Activated CD4-positive, alpha-beta T cell treated with anti-CD3 and anti-CD28 coated beads for 36 hours (primary cell): Measurements from ENCODE around the gene TMED3. TPM values are rescaled to one million over a fixed set of nuclear protein-coding genes. Genes with fewer than 3 reads are reported as not detected.

Experiments used
- ATAC-seq: fragments of 200-7000 bp; cut with Tn5 transposase; one replicate; pipeline ENCODE4 v1.10.0; 2021; ENCODE audit warnings: mild to moderate bottlenecking, moderate library complexity
- CTCF ChIA-PET: fragments of 350-600 bp; sonication (Branson Sonifier 250); formaldehyde crosslinking; loops from one replicate; lab custom pipeline; 2021; ENCODE audit warnings: antibody characterized with exemption; lab: Charles Lee
- POLR2A ChIA-PET: fragments of 350-600 bp; sonication (Branson Sonifier 250); formaldehyde crosslinking; loops from one replicate; lab custom pipeline; 2021; ENCODE audit warnings: antibody characterized with exemption, inconsistent platforms; lab: Charles Lee
- DNase-seq: peaks from one replicate; pipeline ENCODE4 v3.0.0-alpha.2; 2020
- H3K27ac Mint-ChIP-seq: one replicate; pipeline ENCODE4 v1.8.0; 2021; ENCODE audit warnings: mixed read lengths
- H3K27me3 Mint-ChIP-seq: one replicate; pipeline ENCODE4 v1.8.0; 2021; ENCODE audit warnings: mixed read lengths
- H3K36me3 Mint-ChIP-seq: one replicate; pipeline ENCODE4 v1.8.0; 2021; ENCODE audit warnings: low read depth, mixed read lengths
- H3K4me1 Mint-ChIP-seq: one replicate; pipeline ENCODE4 v1.8.0; 2021; ENCODE audit warnings: mixed read lengths
- H3K4me3 Mint-ChIP-seq: one replicate; pipeline ENCODE4 v1.8.0; 2021; ENCODE audit warnings: mild to moderate bottlenecking, moderate library complexity, mixed read lengths
- H3K9me3 Mint-ChIP-seq: one replicate; pipeline ENCODE4 v1.8.0; 2021; ENCODE audit warnings: low read depth, mixed read lengths
- intact Hi-C, 2 experiments: fragments of 100-400 bp; cut with DNase I in 1 of 2; cut with micrococcal nuclease in 1 of 2; formaldehyde crosslinking; loops; one replicate each; pipeline versions ENCODE4 v1.14.2 to v1.15.1; 2022 to 2024; cut with DNase I, micrococcal nuclease
- total RNA-seq, 2 experiments: library from RNA; stranded (reverse); gene quantifications; one replicate each; pipeline ENCODE4 v1.2.3, GENCODE V29; 2021

TMED3 gene
- 10 to 100 TPM; 33.5 to 37.2 TPM for total RNA-seq

DNA sequence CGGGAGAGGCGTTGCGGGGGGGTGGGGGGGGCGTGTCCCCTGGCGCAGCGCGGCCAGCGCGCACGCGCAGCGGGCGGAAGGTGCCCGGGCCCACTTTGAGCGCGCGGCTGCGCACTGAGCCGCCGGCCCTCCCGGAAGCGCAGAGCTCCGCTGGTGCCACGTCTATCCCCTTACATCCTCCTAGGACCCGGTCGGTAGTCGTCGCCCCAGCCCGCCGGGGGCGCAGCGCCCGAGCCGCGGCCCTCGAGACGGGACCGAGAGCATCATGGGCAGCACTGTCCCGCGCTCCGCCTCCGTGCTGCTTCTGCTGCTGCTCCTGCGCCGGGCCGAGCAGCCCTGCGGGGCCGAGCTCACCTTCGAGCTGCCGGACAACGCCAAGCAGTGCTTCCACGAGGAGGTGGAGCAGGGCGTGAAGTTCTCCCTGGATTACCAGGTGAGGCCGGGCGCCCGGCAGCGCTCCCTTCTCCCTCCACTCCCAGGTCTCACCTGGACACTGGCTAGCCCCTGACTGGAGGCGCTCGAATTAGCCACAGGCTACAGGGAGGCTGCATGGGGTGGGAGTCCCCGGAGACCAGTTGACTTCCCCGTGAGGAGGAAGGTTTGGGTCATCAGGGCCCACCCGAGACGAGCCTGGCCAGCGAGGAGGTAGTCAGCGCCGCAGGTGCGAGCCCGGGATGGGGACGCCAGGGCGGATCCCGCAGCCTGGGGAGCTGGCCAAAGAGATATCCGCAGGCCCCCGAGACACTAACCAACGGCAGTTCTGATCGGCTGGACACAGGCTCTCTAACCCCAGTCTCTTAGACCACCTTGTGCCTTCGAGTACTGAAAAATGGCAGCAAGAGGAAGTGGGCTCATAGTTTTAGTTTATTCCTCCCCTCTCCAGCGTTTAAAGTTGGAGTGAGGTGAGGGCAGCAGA is at the start of gene TMED3:
Gene TMED3 (plus strand): TSS at position 128 of the 916 bp plus-strand sequence. CDS start 138 bp downstream, at position 266.
- Mint-ChIP-seq H3K4me3 (peak within 1 kb of the TSS; percentile 81), H3K36me3 (peaks cover 40% of the 10 kb centered on the region), H3K27ac (peak within 1 kb of the TSS; percentile 77), H3K4me1 (peaks cover 28% of the 10 kb centered on the region), H3K9me3 (no peaks in the 10 kb centered on the region), H3K27me3 (peaks cover 23% of the 10 kb centered on the region)
- CTCF ChIA-PET, result interaction anchor here (1.0 kb wide), 2 partner anchors 14 to 122 kb away, joined by 3 read pairs; no protein-coding TSS in a partner anchor
- peak; percentile 98 for ATAC-seq
- POLR2A ChIA-PET, result no interaction called here
- intact Hi-C loops, result loop anchor here in 1 of 2 experiments (1.0 to 5.0 kb wide), 5 partner anchors 612 to 874 kb away; partner anchors contain the start of genes FAH, IREB2 and ZFAND6
- DNase-seq, result peak; percentile 90

DNA sequence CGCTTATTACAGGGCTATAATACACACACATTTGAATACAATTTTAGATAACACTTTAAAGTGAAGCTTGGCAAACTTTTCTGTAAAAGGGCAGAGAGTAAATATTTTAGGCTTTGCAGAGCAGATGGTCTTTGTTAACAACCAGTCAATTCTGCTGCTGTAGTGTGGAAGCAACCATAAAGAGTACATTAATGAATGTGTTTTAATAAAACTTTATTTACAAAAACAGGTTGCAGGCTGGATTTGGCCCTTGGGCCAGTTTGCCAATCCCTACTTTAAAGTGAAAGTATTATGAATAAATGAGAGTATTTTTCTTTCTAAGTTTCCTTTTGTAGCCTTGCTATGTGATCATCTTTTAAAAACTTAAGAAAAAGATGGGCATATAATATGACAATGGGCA is 49.1 kb upstream of the TMED3 start:
- intact Hi-C loops, result no loop called here
- Mint-ChIP-seq H3K27ac (no peak overlapping the region), H3K4me3 (no peak overlapping the region), H3K4me1 (no peaks in the 10 kb centered on the region), H3K9me3 (no peaks in the 10 kb centered on the region), H3K27me3 (peaks cover 25% of the 10 kb centered on the region), H3K36me3 (no peaks in the 10 kb centered on the region)
- no peak for DNase-seq
- CTCF ChIA-PET, result no interaction called here
- ATAC-seq, result no peak
- POLR2A ChIA-PET, result no interaction called here

DNA sequence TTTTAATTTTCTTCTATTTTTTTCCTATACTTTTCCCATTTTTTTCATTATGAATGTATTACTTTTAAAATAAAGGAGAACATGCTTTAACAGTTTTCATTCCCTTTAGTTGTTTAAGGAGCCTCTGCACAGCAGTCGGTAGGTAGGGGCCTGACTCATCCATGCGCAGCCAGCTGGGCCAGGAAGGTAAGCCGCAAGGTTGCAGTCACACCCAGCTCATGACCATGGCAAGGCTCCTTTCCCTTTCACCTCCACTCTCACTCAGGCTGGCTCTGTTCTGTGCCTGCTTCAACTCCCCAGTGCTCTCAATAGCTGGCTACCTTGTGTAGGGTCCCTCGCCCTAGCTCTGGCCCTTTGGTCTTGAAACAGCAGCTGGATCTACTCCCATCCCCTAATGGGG is 45.7 kb upstream of the TMED3 start:
- Mint-ChIP-seq H3K4me3 (no peak overlapping the region), H3K36me3 (no peaks in the 10 kb centered on the region), H3K27ac (no peak overlapping the region), H3K27me3 (peaks cover 25% of the 10 kb centered on the region), H3K4me1 (no peaks in the 10 kb centered on the region), H3K9me3 (no peaks in the 10 kb centered on the region)
- POLR2A ChIA-PET, result no interaction called here
- no peak for ATAC-seq
- no peak for DNase-seq
- intact Hi-C loops, result no loop called here
- CTCF ChIA-PET, result no interaction called here

DNA sequence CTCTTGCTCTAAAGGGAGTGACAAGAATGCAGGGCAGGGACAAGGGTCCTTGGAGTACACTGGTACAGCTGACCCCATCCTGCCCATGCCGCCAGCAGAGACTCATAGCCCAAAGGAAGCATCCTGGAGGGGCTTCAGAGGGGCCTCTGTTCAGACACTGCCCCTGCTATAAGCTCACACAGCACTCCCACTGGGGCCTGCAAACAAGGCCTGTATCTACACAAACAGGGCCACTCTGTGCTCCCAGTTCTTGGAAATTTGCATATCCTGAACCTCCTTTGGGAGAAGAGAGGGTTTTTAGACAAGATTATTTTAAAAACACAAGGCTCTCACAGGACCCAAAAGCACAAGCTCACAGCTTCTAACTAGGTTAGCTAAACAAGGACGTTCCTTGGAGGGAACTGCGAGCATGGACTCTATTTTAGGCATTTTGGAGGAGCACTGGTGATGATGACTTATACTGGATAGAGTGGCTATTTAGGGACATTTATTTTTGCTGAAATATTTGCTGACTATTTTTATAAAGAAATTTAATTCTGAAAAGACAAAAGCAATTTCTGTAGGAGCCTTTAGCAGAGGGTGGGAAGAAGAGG is 44.8 kb upstream of the TMED3 start:
- DNase-seq (no peak), ATAC-seq (no peak)
- H3K4me1 Mint-ChIP-seq, result no peaks in the 10 kb centered on the region
- H3K9me3 Mint-ChIP-seq, result no peaks in the 10 kb centered on the region
- H3K4me3 Mint-ChIP-seq, result no peak overlapping the region
- CTCF ChIA-PET, result interaction anchor here (0.8 kb wide), 1 partner anchor 587 kb away, joined by 3 read pairs; no protein-coding TSS in a partner anchor
- no peaks in the 10 kb centered on the region for H3K36me3 Mint-ChIP-seq
- intact Hi-C loops, result no loop called here
- H3K27me3 Mint-ChIP-seq, result peaks cover 21% of the 10 kb centered on the region
- H3K27ac Mint-ChIP-seq, result no peak overlapping the region
- POLR2A ChIA-PET, result no interaction called here

DNA sequence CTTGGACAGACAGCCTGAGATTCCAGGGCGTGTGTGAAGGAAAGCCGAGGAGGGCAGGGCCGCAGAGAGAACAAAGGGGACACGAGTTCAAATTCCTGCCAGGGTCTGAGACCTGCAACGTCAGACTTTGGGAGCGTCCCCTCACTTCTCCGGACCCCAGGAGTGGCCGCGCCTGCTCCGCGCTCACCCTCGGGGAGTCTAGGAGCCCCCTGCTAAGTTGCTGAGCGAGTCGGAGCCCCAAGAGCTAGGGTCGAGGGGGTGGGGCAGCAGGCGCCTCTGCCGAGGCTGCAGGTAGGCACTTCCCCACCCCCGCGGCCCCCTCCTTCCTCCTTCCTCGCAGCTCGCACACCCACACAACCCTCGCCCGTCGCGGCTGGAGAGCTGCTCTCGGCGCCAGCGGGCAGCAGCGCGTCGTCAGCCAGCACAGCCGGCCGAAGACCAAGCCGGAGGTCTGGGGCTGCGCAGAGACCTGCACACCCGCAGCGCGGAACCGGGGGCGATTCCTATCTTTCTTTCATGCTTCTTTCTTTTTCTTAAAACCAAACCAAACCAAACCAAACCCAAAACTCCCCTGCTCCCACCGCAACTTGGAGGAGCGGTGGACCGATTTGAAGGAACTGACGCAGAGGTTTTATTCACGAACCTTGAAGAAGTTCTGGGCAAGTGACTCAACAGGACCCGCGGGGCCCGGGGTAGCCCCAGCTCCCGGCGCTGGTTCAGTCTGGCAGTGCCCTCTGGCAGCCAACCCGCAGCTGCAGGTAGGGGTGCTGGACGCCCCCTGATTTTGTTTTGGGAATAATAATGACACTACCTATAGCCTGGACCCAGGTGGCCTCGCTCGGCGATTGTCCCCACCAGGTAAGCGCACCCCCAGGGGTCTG is 28.3 kb upstream of the TMED3 start, which contains the start of gene ANKRD34C:
Gene ANKRD34C (plus strand): TSS at position 352 of the 881 bp plus-strand sequence. CDS start 10,563 bp downstream, outside the sequence.
- ATAC-seq (no peak), DNase-seq (peak; percentile 13)
- no peak within 1 kb of the TSS for H3K4me3 Mint-ChIP-seq
- intact Hi-C loops, result no loop called here
- no peak within 1 kb of the TSS for H3K27ac Mint-ChIP-seq
- POLR2A ChIA-PET, result interaction anchor here (0.6 kb wide), 1 partner anchor 29 kb away, joined by 3 read pairs; no protein-coding TSS in a partner anchor
- no peaks in the 10 kb centered on the region for H3K9me3 Mint-ChIP-seq
- H3K36me3 Mint-ChIP-seq, result no peaks in the 10 kb centered on the region
- peaks cover 52% of the 10 kb centered on the region for H3K27me3 Mint-ChIP-seq
- CTCF ChIA-PET, result no interaction called here
- H3K4me1 Mint-ChIP-seq, result no peaks in the 10 kb centered on the region

DNA sequence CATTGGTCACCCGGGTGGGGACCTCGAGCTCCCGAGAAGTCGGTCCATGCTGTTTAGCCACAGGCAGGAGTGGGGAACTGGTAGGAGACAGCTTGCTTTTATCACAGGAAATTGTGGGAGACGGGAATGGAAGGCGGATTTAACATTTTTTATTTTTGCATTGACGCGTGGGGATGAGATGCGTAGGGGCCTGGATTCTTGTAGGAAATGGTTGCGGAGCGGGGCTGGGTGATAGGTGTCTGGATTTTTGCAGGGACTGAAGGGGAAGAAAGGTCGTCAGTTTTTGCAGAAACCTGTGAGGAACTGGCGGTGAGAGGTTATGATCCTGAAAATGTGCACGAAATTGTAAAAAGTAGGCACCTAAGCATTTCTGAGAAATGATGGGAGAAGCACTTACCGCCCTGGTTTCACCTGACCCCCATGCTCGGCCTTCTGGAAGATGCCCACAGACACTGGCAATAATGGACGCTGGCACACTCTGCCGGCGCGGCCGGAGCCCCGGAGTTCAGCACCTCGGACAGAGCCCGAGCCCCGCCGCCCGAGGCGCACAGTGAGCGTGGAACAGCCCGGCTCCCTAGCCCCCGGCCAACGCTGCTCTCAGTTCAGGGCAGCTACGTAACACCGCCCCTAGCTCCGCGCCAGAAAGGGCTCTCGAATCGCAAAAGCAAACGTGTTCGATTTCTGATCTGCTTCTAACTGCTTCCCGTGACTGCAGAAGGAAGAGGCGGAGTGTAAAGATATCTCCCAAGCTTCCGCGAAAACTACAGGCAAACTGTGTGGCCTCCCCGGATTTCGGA is 27.5 kb upstream of the TMED3 start:
- no peaks in the 10 kb centered on the region for H3K4me1 Mint-ChIP-seq
- H3K27me3 Mint-ChIP-seq, result peaks cover 58% of the 10 kb centered on the region
- ChIA-PET POLR2A (no interaction called here), CTCF (no interaction called here)
- no peak overlapping the region for H3K4me3 Mint-ChIP-seq
- no peaks in the 10 kb centered on the region for H3K36me3 Mint-ChIP-seq
- ATAC-seq (peak; percentile 42), DNase-seq (peak; percentile 63)
- no peak overlapping the region for H3K27ac Mint-ChIP-seq
- H3K9me3 Mint-ChIP-seq, result no peaks in the 10 kb centered on the region
- intact Hi-C loops, result no loop called here

DNA sequence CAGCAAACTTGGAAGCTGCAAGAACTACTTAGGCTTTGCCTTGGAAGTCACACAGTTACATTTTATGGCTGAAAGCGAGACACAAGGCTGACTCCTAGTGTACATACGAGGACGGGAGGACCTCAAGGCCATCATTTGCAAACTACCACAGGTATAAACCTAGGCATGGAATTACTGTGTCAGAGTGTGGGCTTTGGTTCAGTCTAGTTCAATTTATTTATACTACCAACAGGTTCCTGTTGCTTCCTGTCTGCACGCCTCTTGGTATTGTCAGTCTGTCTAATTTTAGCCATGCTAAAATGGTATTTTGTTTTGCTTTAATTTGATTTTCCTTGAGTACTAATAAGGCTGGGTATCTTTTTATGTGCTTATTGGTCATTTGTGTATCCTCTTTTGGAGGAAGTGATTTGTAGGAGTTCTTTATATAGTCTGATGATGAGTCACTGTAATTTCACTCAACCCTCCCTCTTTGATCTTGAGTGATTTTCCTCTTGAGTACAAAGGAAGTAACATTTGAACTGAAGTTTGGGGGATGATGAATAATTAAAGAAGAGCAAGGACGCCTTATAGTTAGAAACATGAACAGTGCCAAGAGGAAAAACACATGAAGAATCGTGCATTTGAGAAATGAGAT is 20.2 kb upstream of the TMED3 start:
- no peak overlapping the region for H3K27ac Mint-ChIP-seq
- ATAC-seq, result peak; percentile 44
- H3K4me1 Mint-ChIP-seq, result peaks cover 6% of the 10 kb centered on the region
- ChIA-PET CTCF (no interaction called here), POLR2A (no interaction called here)
- no peak overlapping the region for H3K4me3 Mint-ChIP-seq
- intact Hi-C loops, result no loop called here
- H3K36me3 Mint-ChIP-seq, result no peaks in the 10 kb centered on the region
- H3K9me3 Mint-ChIP-seq, result no peaks in the 10 kb centered on the region
- no peak for DNase-seq
- H3K27me3 Mint-ChIP-seq, result peaks cover 23% of the 10 kb centered on the region

DNA sequence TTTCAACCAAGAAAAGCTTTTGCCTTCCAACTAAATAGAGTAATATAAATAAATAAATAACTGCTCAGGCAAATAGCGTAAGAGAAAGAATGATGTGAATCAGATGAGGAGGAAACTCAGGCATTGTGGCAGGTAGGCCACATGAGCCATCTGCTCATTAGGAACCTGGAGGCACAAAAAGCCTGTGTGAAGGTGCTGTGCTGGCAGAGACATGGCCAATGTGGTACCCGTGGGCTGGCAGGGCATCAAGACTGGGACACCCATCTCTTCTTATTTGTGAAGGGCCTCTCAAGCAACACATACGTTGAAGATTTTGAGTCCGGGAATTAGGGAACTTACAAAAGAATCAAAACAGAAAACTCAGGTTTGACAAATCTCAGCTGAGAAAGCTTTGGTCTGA is 18.9 kb upstream of the TMED3 start:
- H3K4me1 Mint-ChIP-seq, result peaks cover 6% of the 10 kb centered on the region
- ChIA-PET CTCF (no interaction called here), POLR2A (no interaction called here)
- H3K4me3 Mint-ChIP-seq, result no peak overlapping the region
- no peaks in the 10 kb centered on the region for H3K9me3 Mint-ChIP-seq
- DNase-seq (no peak), ATAC-seq (no peak)
- intact Hi-C loops, result no loop called here
- no peaks in the 10 kb centered on the region for H3K36me3 Mint-ChIP-seq
- H3K27ac Mint-ChIP-seq, result no peak overlapping the region
- peaks cover 20% of the 10 kb centered on the region for H3K27me3 Mint-ChIP-seq

DNA sequence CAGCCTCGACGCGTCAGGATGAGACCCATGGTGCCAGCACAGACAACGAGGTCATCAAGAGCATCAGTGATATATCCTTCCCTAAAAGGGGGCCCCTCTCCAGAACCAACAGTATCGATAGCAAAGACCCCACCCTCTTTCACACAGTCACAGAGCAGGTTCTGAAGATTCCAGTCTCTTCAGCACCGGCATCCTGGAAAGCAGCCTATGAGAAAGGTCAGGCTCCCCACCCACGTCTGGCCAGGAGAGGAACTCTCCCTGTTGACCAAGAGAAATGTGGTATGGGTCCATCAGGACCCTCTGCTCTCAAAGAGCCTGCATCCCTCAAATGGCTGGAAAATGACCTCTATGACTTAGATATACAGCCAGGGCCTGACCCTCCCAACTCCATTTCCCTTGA is 16.8 kb upstream of the TMED3 start:
- Mint-ChIP-seq H3K9me3 (no peaks in the 10 kb centered on the region), H3K4me3 (no peak overlapping the region), H3K27ac (no peak overlapping the region), H3K36me3 (no peaks in the 10 kb centered on the region), H3K27me3 (peaks cover 17% of the 10 kb centered on the region), H3K4me1 (peaks cover 6% of the 10 kb centered on the region)
- intact Hi-C loops, result no loop called here
- CTCF ChIA-PET, result no interaction called here
- POLR2A ChIA-PET, result no interaction called here
- DNase-seq (no peak), ATAC-seq (no peak)

DNA sequence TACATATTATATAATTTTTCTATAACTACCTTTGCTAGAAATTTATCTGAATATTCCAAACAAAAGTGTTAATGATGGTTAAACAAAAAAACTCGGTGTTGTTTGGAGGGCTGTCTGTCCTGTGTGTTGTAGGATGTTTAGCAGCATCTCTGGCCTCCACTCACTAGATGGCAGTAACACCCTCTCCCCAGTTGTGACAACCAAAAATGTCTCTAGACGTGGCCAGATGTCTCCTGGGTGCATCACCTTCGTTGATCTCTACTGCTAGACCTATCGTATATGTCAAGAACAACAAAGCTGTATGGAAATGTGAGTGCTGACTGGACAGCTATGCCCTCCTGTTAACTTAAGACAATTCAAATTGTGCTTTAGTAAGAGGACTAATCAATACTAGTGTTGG is 14.3 kb upstream of the TMED3 start:
- intact Hi-C loops, result no loop called here
- ChIA-PET POLR2A (no interaction called here), CTCF (interaction anchor here (0.6 to 1.4 kb wide), 2 partner anchors 13 kb away, joined by 3 read pairs; no protein-coding TSS in a partner anchor)
- DNase-seq (peak; percentile 18), ATAC-seq (peak; percentile 26)
- Mint-ChIP-seq H3K4me3 (no peak overlapping the region), H3K4me1 (no peaks in the 10 kb centered on the region), H3K27ac (no peak overlapping the region), H3K9me3 (no peaks in the 10 kb centered on the region), H3K36me3 (no peaks in the 10 kb centered on the region), H3K27me3 (peaks cover 18% of the 10 kb centered on the region)
